GM12878 (cell line): Measurements from ENCODE around the gene SLC25A48.

ENCODE experiments used
- BCL11A ChIP-seq: IDR thresholded peaks from 2 replicates; pipeline ENCODE4 v1.6.1; 2011; ENCODE audit warnings: low read depth, low read length
- CBX5 ChIP-seq: sonication (generic); IDR thresholded peaks from 2 replicates; pipeline ENCODE4 v1.6.1; 2016; ENCODE audit warnings: low read depth, moderate library complexity, mild to moderate bottlenecking, inconsistent platforms
- EZH2 ChIP-seq: IDR thresholded peaks from 2 replicates; pipeline ENCODE4 v1.6.1; 2012; ENCODE audit warnings: low read depth, mild to moderate bottlenecking, control low read depth, inconsistent platforms, low read length, borderline replicate concordance; ENCODE audit not compliant: control insufficient read depth
- GABPA ChIP-seq: IDR thresholded peaks from 2 replicates; pipeline ENCODE4 v1.6.1; 2014; ENCODE audit warnings: antibody characterized with exemption, low read depth, mild to moderate bottlenecking, inconsistent platforms
- KAT2A ChIP-seq: conservative IDR thresholded peaks from 2 replicates; pipeline ENCODE4 v1.6.1; 2011; ENCODE audit warnings: low read depth, low read length; ENCODE audit not compliant: control insufficient read depth
- POLR2A ChIP-seq: IDR thresholded peaks from 2 replicates; pipeline ENCODE4 v1.6.1; 2011; ENCODE audit warnings: low read depth, mild to moderate bottlenecking, low read length
- REST ChIP-seq: IDR thresholded peaks from 2 replicates; pipeline ENCODE4 v1.6.1; 2012; ENCODE audit warnings: mild to moderate bottlenecking, low read depth, low read length
- SREBF2 ChIP-seq: IDR thresholded peaks from 2 replicates; pipeline ENCODE4 v1.6.1; 2012; ENCODE audit warnings: mild to moderate bottlenecking, low read length
- TF ChIP-seq, protein P1 (sequence below): IDR thresholded peaks from 2 replicates; pipeline ENCODE4 v1.6.1; 2012; ENCODE audit warnings: low read length, inconsistent platforms
- TF ChIP-seq, protein P2 (sequence below): IDR thresholded peaks from 2 replicates; pipeline ENCODE4 v1.6.1; 2011; ENCODE audit warnings: low read depth, mild to moderate bottlenecking, low read length, moderate library complexity, borderline replicate concordance; ENCODE audit errors: extremely low read depth

- TF ChIP-seq KAT2A = no peak
- no peak for TF ChIP-seq SREBF2
- TF ChIP-seq CBX5 = no peak
- TF ChIP-seq, protein P1, sequence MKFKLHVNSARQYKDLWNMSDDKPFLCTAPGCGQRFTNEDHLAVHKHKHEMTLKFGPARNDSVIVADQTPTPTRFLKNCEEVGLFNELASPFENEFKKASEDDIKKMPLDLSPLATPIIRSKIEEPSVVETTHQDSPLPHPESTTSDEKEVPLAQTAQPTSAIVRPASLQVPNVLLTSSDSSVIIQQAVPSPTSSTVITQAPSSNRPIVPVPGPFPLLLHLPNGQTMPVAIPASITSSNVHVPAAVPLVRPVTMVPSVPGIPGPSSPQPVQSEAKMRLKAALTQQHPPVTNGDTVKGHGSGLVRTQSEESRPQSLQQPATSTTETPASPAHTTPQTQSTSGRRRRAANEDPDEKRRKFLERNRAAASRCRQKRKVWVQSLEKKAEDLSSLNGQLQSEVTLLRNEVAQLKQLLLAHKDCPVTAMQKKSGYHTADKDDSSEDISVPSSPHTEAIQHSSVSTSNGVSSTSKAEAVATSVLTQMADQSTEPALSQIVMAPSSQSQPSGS = no peak
- TF ChIP-seq BCL11A = no peak
- TF ChIP-seq POLR2A = no peak
- no peak for TF ChIP-seq GABPA
- no peak for TF ChIP-seq EZH2
- no peak for TF ChIP-seq REST
- TF ChIP-seq, protein P2, sequence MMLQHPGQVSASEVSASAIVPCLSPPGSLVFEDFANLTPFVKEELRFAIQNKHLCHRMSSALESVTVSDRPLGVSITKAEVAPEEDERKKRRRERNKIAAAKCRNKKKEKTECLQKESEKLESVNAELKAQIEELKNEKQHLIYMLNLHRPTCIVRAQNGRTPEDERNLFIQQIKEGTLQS = no peak
Observed at GRCh38 chr5:135862086-135862485, 27.6 kb downstream of the SLC25A48 start.
